DMS114 treated with DMSO at 0.1 percent for 48 hours (cell line): ENCODE data around the gene CNIH3.

Experiments used
- DNase-seq: peaks from one replicate; lab custom pipeline; 2025; ENCODE audit not compliant: unreplicated experiment; lab: John Stamatoyannopoulos, UW

CNIH3 gene

DNA sequence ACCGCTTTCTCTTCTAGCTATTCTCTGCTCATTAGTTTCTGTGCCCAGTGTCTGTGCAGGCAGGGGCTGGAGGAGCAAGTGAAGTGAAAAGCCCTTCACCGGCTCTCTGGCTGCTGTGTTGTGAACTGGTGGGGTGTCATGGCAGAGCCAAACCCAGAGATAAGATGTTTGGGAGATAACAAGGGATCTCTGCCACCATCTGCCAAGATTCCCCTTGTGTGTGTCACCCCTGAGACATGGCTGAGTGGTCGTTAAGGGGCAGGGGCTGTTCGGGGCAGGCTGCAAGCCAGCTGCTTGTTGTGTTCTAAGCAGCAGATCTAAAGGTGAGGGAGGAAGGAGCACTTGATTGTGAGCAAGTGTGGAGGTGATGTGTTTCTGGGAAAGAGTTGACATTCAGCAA, 24.5 kb downstream of the CNIH3 start:
- DNase-seq = no peak

DNA sequence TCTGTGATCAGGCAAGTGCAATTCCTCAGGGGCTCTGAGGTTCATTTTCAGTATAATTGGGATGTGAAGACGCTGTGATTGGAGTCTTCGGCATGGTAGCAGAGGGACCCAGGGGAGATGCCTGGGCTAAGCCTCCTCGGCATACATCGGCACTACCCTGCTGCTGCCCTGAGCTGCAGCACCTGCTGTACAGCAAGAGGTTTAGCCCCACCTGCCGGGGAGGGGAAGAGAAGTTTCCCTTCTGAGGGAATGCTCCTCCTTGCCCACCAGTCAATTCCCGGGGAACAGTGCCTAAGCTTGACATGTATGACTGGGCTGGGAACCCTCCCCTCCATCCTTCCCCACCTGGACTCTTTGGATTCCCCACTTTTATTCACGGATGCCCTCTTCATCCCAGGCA, 24.9 kb downstream of the CNIH3 start:
- no peak for DNase-seq

DNA sequence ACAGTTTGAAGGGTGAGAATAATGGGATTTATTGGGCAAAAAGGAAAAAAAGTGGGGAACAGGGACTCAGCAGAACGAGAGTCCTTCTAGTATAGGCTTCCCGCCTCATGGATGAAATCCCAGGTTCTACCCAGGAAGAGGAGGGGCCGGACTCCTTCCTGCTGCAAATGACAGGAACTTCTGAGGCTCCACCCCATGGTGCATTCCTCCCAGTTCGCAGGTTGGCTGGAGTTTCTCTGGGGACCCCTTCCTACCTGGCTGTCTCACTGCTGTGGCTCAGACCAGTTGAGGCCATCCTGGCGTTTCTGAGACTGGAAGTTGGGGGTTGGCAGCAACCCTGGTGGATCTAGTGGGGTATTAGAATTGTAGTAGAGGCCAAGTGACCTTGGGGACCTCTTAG, 27.5 kb downstream of the CNIH3 start:
- no peak for DNase-seq

DNA sequence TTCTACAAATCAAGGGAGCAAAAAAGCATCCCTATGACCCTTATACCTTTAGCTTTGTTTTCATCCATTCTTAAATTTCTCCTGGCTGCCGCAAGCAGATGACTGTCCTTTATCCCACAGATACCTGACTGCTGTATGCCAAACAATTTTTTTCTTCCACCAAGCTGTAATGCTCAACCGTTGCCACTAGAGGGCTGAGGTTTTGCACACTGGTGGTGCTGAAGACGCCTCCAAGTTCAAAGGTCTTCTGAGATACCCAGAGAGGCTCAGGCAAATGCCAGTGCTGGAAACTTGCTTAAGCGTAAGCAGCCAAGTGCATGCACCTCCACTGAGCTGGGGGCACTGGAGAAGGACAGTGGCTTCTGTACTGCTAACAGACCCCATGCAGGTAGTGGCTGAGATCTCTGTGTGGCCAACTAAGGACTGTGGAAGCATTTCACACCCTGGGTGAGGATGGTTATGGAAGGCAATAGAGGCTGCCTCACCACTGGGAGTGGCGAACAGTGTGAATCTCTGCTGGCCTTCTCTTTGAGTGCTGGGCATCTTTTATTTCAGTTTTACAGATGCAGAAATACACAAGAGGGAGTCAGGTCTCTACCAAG, 28.5 kb downstream of the CNIH3 start:
- DNase-seq = peak; percentile 11

DNA sequence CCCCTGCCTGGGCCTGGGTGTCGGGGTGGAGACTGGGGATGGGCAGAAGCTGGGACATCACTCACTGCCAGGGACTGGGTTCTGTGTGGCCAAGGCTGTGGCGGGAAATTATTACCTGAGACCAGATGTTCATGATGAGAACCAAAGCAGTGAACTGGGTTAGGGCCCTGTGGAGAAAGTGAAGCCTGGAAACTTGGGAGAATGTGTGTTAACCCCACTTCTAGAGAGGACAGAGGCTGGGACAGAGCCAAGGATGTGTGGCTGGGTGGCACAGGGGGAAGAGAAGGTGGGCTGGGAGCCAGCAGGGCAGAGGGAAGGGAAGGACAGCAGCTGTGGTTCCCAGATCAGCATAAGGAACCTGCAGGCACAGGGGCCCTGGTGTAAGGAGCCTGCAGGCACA, 31.3 kb downstream of the CNIH3 start:
- no peak for DNase-seq

DNA sequence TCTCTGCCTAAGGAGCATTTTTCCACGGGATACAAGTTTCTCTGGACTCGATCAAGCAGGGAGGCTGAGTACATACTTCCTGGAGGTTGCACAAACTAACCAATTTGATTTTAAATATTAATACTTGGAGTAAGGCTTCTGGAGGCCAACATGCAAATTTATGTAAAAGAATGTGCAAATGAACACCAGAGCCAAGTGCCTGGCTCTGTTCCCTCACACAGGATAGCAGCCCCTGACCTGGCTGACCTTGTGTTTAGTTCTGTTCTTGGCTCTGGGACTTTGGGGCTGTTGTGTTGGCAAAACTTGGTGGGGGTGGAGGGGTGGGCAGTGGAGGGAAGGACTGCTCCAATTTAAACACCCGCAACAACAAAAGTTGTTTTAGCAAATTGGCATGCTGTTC, 34.2 kb downstream of the CNIH3 start:
- no peak for DNase-seq

DNA sequence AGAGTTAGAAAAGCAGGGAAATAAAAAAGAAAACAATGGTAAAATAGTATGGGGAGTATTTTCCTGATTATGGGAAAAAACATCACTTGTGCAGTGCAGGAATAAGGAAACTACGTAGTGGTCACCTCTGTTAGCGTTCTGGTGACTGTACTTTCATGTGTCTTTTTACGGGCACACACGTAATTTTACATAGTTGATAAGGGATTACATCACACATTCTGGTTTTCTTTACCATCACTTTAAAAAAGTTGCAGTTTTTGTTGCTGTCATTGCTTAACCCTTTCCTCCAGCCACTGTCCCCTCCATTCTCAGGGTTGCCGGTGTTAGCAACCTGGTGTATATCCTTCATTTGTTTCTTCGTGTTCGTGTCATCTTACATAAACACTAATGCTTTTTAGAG, 35.1 kb downstream of the CNIH3 start:
- DNase-seq = no peak

DNA sequence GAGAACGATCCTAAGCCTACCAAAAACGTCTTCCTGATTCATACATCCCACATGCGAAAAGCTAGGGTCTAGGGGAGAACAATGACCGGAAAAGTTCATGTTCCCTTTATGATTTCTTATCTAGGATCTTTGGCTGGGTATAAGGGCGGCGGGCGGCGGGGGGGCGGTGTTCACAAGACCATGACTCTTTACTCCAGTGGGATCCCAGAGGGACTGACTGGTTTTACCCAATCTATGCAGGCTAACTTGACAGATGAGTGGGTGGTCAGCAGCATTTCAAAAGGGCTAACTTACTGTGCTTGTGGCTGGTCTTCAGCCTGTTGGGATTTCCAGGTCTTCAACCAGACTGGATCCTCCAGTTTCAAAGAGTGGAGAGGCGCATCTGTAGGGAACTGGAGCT, 40.3 kb downstream of the CNIH3 start:
- no peak for DNase-seq

DNA sequence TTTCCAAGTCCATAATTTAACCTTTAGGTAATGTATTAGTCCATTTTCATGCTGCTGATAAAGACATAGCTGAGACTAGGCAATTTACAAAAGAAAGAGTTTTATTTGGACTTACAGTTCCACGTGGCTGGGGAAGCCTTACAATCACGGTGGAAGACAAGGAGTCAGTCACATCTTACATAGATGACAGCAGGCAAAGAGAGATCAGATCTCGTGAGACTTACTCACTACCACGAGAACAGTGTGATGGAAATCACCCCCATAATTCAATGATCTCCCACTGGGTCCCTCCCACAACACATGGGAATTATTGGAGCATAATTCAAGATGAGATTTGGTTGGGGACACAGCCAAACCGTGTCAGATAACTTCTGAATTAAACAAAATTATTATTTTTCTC, 44.0 kb downstream of the CNIH3 start:
- DNase-seq = no peak

DNA sequence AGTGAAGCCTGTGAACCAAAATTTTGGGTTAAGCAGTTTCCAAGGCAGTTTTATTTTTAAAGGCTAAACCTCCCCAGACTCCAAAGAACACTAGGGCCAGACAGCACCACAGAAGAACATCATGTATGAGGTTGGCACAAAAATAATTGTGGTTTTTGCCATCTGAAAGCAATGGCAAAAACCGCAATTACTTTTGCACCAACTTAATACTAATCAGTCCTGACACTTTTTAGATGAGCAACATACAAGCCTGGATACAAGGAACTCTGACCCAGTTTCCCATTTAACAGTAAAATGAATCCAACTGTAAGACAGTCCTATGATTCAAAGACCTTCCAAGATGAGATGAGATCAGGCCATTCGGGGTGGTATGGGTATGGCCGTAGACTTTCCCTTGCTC, 46.8 kb downstream of the CNIH3 start:
- DNase-seq = no peak

DNA sequence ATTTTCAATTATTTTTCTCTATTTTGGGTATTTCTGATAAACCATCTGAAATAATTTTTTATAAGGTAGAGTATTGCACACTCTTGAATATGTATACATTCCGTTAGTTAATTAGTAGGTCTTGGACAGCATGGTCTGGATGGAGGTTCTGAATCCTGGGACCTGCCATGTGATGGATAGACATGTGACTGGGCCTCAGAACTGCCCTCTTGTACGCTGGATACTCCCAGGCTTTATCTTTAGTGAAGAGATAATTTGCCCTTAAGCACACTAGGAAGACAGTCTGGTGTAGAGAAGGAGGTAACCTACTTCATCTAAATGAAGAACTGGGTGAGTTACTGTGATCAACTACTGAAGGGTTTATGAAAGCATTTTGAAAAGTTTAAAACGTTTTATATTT, 48.9 kb downstream of the CNIH3 start:
- DNase-seq = no peak

DNA sequence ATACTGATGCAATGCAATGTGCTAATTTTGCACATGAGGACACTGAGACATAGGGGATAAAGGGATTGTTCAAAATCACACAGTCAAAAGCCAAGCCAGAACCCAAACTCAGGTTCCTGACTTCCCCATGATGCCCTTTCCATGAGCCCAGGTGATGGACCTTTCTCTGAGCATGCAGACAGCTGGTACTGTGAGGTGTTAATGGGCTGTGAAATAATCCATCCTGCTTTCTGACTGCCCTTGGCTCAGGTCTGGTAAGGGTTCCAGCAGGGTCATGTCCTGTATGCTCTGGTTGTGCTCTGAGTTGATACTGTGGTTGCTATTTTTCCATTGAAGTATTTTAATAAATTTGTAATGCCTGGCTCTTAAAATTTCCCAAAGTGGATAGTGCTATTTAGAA, 50.0 kb downstream of the CNIH3 start:
- no peak for DNase-seq

DNA sequence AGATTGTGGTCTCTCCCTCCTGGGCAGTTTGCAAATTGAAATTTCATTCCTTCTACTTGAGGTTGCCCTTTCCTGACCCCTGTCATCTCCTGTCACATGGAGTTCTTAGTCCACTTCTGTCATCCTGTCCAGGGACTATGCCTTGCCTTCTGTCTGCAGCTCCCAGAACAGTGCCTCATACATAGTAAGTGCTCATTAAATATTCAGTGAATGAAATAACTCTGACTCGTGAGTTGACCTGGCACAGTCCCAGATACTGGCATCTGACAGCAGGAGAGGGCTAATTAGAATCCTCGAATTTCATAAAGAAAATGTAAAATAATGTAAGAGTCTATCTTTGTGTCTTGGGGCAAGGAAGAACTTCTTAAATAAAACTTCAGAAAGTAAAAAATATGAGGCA, 50.8 kb downstream of the CNIH3 start:
- DNase-seq = no peak

DNA sequence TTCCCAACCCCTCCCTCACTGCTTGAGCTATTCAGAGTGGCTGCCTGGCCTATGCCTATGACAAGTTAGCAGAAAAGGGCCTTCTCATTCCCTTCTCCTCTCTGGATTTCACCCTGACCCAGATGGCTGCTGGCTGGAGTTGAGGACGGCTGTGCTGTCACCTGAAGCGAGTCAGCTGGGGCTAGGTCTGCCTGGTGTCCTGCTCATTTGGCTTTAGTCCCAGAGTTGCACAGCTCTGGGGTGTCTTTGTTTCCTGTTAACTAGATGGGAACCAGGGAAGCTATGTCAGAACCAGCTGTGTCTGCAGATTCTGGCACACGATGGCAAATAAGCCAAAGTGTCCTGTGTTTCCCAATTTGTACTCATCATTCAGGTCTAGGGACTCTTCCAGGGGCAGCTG, 52.9 kb downstream of the CNIH3 start:
- no peak for DNase-seq

DNA sequence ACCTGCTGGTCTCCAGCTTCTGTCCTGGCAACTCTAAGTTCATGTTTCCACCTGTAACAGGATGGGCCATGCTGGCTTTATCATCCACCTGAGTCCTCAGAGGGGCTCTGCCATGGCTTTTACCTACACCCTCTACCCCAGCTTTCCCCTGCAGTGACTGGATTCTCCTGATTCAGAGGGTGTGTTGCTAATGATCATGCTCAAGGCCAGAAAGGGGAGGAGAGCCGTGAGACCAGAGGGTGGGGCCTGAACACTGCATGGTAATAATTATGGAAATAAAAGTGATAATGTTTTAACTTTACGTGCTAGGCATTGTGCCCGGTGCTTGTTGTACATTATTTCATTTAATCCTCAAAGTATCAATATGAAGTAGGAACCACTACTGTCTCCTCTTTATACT, 53.3 kb downstream of the CNIH3 start:
- DNase-seq = no peak

DNA sequence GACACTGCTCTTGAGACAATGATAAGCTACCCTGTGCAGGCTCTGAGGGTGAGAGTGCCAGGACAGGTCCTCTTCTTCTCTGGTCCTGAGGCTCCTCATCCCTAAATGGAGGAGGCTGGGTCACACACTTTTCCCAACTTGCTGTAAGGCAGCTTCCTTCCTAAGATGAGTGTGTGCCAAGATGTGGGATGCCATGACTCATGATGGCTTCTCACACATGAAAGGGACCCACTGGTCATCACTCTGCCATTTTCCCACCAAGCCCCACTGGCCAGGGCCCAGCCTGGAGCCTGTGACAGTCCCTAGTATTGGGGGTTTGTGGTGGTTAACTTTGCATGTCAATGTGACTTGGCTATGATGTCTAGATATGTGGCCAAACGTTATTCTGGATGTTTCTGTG, 54.4 kb downstream of the CNIH3 start:
- no peak for DNase-seq

DNA sequence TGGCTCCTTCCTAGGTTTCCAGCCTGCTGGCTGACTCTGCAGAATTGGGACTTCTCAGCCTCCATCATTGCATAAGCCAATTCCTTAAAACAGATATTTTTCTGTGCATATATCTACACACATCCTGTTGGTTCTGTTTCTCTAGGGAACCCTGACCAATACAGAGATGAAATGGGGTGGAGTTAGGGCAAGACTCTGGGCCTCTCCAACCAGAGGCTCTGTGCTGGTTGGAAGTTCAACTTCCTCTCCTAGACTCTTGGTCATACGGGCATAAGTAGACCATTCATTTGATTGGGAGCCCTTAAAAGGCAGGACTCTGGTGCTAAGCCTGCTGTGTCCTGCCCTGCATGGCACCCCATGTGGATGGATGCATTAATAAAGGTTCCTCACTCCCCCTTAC, 55.0 kb downstream of the CNIH3 start:
- DNase-seq = no peak

DNA sequence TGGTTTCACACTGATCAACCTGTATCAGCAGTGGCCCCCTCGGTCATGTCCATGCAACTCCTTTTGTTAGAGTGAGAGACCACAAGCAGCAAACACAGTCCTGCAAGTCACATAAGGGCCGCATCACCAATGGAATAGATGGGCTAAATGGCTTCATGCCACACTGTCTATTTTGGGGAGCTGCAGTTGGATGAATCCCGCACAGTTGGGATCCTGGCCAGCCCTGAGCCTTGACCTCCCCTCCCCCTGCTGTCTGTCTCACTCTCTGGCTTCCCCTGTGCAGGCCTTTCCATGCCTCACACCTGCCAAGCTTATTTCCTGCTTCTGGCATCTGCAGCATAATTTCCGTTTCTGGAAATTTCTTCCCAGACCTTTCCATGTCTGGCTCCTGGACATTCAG, 57.0 kb downstream of the CNIH3 start:
- DNase-seq = no peak

DNA sequence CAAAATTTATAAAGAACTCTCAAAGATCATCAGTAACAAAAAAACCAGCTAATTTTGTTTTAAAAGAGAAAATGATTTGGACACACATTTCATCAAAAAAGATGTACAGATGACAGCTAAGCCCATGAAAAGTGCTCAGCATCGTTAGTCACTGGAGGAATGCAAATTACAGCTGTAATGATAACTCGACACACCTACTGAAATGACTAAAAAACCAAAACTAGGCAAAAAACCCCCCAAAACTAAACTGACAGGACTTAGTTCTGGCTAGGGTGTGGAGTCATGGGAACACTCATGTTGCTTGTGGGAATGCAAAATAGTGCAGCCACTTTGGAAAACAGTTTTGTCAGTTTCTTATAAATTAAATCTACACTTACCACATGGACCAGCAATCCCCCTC, 59.5 kb downstream of the CNIH3 start:
- no peak for DNase-seq

DNA sequence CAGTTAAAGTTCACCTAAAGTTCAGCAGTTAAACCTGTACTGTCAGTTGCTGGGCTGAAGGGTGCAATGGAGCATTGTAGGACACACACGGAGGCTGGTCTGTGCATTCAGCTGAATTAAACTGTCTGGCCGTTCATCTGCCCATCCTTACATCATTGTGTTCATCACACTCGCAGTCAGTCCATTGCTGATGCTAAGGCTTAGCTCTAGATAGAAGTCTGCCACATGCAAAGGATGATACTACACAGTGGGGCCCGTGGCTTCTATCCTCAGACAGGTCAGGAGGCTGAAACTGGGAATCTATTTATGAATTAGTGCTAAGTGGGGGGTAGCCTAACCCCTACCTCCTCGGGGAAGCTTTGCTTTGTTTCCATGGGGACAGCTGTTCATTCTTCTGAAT, 60.4 kb downstream of the CNIH3 start:
- no peak for DNase-seq

DNA sequence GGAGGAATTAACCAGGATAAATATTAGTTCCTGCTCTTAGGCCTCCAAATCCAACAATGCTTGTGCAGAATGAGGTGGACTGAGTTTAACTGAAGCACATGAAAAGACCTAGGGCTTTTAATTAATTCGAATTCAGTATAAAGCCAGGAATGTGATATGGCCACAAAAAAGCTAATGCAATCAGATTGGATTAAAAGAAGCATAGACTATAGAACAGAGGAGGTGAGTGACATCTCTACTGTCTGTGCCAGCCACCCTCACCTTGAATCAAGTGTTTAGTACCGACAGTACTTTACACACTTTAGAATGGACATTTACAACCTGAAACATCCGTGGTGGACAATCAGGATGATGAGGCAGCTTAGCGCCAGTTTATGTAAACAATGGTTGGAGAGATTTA, 62.1 kb downstream of the CNIH3 start:
- no peak for DNase-seq

DNA sequence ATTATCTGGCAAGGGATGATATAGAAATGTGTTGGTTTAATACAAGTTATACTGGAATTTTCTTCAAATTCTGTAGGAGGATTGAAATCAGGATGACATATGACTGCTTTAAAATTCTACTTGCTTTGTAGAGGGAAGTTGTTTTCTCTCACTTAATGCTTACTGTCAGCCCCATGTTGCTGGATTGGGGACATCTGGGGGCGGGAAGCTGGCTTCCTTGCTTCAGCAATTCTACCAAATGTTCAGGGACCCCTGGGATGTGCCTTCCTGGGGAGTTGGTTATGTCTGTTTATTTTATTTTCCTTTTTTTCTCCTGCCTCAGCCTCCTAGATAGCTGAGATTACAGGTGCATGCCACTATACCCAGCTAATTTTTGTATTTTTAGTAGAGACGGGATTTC, 63.5 kb downstream of the CNIH3 start:
- DNase-seq = no peak

DNA sequence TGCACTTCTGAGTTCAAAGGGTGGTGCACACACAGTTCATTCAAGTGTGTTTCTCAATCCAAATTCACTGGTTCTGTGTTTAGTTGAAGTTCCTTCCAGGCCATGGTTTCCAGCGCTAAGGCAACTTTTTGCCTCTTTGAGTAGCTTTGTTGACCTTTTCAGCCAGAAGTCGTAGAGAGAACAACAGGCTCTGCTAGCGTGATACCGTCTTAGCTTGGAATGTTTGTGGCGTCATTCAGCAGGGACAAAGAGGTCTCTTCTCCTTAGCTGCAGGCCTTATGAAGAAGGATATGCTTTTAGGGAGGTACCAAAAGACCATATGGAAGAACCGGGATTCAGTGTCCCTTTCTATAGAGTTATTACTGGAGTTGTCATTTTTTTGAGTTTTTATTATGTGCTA, 65.7 kb downstream of the CNIH3 start:
- DNase-seq = no peak

DNA sequence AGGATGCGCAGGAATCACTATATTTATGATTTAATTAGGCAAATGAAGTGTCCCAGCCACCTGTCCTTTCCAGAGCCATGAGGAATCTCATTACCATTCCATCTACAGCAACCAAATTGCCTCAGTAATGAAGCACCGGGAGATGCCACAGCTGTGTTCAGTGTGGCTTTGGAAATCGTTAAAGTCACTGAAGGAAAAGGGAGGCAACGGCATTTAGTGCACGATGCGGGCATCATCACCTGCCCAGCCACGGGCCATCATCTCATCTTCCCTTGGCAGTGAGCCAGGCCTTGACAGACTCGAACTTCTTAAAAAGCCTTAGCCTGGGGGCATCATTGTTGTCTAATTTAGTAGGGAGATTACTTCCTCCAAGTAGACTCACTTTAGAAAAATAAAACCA, 67.8 kb downstream of the CNIH3 start:
- no peak for DNase-seq
